ENCODE results near the gene DMRTA1.

Gene DMRTA1

DNA sequence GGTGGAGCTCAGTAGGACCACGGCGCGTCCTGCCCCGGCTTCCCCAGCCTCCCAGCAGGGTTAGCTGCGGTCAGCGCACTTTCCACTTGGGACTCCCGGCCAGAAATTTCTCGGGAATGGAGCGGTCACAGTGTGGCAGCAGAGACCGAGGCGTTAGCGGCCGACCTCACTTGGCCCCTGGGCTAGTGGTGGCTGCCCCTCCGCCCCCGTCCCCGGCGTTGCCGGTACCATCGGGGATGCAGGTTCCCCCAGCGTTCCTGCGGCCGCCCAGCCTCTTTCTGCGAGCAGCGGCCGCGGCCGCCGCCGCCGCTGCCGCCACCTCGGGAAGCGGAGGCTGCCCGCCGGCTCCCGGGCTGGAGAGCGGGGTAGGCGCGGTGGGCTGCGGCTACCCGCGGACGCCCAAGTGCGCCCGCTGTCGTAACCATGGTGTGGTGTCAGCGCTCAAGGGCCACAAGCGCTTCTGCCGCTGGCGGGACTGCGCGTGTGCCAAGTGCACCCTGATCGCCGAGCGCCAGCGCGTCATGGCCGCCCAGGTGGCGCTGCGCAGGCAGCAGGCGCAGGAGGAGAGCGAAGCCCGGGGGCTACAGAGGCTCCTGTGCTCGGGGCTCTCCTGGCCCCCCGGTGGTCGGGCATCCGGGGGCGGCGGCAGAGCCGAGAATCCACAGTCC, 460 bp downstream of the DMRTA1 start:
- TF ChIP-seq, protein P1, sequence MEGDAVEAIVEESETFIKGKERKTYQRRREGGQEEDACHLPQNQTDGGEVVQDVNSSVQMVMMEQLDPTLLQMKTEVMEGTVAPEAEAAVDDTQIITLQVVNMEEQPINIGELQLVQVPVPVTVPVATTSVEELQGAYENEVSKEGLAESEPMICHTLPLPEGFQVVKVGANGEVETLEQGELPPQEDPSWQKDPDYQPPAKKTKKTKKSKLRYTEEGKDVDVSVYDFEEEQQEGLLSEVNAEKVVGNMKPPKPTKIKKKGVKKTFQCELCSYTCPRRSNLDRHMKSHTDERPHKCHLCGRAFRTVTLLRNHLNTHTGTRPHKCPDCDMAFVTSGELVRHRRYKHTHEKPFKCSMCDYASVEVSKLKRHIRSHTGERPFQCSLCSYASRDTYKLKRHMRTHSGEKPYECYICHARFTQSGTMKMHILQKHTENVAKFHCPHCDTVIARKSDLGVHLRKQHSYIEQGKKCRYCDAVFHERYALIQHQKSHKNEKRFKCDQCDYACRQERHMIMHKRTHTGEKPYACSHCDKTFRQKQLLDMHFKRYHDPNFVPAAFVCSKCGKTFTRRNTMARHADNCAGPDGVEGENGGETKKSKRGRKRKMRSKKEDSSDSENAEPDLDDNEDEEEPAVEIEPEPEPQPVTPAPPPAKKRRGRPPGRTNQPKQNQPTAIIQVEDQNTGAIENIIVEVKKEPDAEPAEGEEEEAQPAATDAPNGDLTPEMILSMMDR (IDR thresholded peaks at IDR 0.05; ENCODE audit: insufficient read depth, low read length) = no peak
- TF ChIP-seq, protein P2, sequence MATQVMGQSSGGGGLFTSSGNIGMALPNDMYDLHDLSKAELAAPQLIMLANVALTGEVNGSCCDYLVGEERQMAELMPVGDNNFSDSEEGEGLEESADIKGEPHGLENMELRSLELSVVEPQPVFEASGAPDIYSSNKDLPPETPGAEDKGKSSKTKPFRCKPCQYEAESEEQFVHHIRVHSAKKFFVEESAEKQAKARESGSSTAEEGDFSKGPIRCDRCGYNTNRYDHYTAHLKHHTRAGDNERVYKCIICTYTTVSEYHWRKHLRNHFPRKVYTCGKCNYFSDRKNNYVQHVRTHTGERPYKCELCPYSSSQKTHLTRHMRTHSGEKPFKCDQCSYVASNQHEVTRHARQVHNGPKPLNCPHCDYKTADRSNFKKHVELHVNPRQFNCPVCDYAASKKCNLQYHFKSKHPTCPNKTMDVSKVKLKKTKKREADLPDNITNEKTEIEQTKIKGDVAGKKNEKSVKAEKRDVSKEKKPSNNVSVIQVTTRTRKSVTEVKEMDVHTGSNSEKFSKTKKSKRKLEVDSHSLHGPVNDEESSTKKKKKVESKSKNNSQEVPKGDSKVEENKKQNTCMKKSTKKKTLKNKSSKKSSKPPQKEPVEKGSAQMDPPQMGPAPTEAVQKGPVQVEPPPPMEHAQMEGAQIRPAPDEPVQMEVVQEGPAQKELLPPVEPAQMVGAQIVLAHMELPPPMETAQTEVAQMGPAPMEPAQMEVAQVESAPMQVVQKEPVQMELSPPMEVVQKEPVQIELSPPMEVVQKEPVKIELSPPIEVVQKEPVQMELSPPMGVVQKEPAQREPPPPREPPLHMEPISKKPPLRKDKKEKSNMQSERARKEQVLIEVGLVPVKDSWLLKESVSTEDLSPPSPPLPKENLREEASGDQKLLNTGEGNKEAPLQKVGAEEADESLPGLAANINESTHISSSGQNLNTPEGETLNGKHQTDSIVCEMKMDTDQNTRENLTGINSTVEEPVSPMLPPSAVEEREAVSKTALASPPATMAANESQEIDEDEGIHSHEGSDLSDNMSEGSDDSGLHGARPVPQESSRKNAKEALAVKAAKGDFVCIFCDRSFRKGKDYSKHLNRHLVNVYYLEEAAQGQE (IDR thresholded peaks at IDR 0.05; ENCODE audit: insufficient replicate concordance, low read depth) = no peak
- TF ChIP-seq GABPA (IDR thresholded peaks at IDR 0.05; ENCODE audit: low read depth) (no peak), POLR2AphosphoS5 (IDR thresholded peaks at IDR 0.05; ENCODE audit: low read depth) (no peak), SPI1 (IDR thresholded peaks at IDR 0.05; ENCODE audit: borderline replicate concordance, low read depth) (no peak)
- Histone ChIP-seq H3K27me3 (ENCODE audit: insufficient read depth, poor library complexity, severe bottlenecking) (peaks cover 7% of the 10 kb centered on the region), H3K27ac (replicated peaks) (no peak overlapping the region), H3K4me3 (replicated peaks; ENCODE audit: insufficient read depth, low read length) (peak overlapping the region; percentile 24)
- DNase-seq (ENCODE audit: low read depth in 1 of 2, low spot score in 1 of 2) = peak in 1 of 2 experiments; percentile 17

DNA sequence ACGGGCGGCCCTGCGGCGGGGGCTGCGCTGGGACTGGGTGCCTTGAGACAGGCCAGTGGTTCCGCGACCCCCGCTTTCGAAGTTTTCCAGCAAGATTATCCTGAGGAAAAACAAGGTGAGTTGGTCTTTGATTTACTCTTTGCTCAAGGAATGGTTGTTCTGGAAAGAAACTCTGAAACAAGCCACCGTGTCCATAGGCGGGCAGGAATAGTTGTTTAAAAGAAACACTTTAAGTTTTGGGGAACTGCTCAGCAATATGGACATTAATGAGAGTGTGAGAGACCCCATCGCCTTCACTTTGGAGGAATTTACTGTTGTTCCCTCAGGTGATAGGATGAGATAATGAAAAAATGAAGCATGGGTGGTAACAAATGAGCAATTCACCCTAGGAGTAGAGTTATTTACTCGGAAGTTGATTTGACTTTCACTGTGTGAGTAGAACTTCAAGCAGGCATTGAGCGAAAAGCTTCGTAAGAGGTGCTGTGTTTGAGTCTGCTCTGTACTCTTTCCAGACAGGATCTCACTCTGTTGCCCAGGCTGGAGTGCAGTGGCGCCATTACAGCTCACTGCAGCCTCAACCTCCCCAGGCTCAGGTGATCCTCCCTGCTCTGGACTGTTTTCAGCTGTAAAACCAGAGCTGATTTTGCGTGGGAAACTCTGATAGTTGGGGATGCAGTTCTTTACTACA, 1.1 kb downstream of the DMRTA1 start:
- no peak overlapping the region for H3K27ac ChIP-seq (replicated peaks)

DNA sequence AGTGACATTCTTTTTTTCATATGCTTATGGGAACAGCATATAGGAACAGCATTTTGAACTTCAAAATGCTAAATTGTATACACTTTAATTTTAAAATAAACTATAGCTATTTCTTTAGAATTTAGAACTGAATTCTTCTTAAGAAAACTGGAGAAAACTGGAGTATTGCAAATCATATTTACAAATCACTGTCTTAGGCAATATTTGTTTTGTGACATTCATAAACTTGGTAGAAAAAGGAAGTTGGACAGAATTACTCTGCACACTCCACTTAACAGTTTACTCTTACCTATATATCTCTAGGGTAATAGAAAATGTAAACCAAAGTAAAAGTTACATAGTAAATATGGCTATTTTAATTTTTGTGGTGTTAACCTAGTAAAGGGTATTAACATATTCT, 3.1 kb downstream of the DMRTA1 start:
- H3K4me3 ChIP-seq (replicated peaks; ENCODE audit: insufficient read depth, low read length) = no peak overlapping the region
- DNase-seq (ENCODE audit: low read depth in 1 of 2, low spot score in 1 of 2) = no peak
- no peak for TF ChIP-seq POLR2AphosphoS5 (IDR thresholded peaks at IDR 0.05; ENCODE audit: low read depth)
- TF ChIP-seq SPI1 (IDR thresholded peaks at IDR 0.05; ENCODE audit: borderline replicate concordance, low read depth) = no peak
- TF ChIP-seq, protein P2 (IDR thresholded peaks at IDR 0.05; ENCODE audit: insufficient replicate concordance, low read depth) = no peak
- TF ChIP-seq, protein P1 (IDR thresholded peaks at IDR 0.05; ENCODE audit: insufficient read depth, low read length) = no peak
- TF ChIP-seq GABPA (IDR thresholded peaks at IDR 0.05; ENCODE audit: low read depth) = no peak
- H3K27me3 ChIP-seq (ENCODE audit: insufficient read depth, poor library complexity, severe bottlenecking) = peaks cover 7% of the 10 kb centered on the region
- no peak overlapping the region for H3K27ac ChIP-seq (replicated peaks)

More for the DNA sequence above, 1.1 kb downstream of the DMRTA1 start:
- H3K27me3 ChIP-seq (ENCODE audit: insufficient read depth, poor library complexity, severe bottlenecking) = peaks cover 7% of the 10 kb centered on the region
- H3K4me3 ChIP-seq (replicated peaks; ENCODE audit: insufficient read depth, low read length) = peak overlapping the region; percentile 24
- DNase-seq (ENCODE audit: low read depth in 1 of 2, low spot score in 1 of 2) = no peak
- TF ChIP-seq, protein P2 (IDR thresholded peaks at IDR 0.05; ENCODE audit: insufficient replicate concordance, low read depth) = no peak
- TF ChIP-seq, protein P1 (IDR thresholded peaks at IDR 0.05; ENCODE audit: insufficient read depth, low read length) = no peak
- no peak for TF ChIP-seq SPI1 (IDR thresholded peaks at IDR 0.05; ENCODE audit: borderline replicate concordance, low read depth)
- TF ChIP-seq POLR2AphosphoS5 (IDR thresholded peaks at IDR 0.05; ENCODE audit: low read depth) = no peak
- TF ChIP-seq GABPA (IDR thresholded peaks at IDR 0.05; ENCODE audit: low read depth) = no peak

Data from HL-60 (cell line).